ENCODE data around the gene PEX13.
"Not testable (repeated sequence)": the region's sequence is repeated elsewhere in the genome, so short reads cannot be mapped to it uniquely, and the experiment has no call there.

PEX13 gene

DNA sequence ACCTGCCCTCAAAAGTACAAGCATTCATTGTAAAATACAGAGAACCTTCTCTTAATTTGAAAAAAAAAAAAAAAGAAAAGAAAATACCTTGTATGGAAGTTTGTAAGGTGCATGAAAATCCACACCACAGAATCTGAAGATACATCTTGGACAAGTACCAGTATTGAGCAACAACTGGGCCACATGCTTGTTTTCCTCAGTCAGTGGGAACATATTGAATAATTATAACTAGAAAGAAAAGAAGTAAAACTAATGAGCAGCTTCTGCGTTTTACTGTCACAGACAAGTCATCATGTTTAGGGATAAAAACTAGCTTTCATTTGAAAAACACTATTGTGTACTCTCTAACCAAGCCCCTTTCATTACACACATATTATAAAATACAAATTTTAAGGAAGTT lies 5.8 kb upstream of the PEX13 start:
- DNase-seq, result no peak

- DNase-seq, result not testable (repeated sequence)
These were observed 5.2 kb upstream of the PEX13 start for GRCh38 chr2:61012303-61012702.

DNA sequence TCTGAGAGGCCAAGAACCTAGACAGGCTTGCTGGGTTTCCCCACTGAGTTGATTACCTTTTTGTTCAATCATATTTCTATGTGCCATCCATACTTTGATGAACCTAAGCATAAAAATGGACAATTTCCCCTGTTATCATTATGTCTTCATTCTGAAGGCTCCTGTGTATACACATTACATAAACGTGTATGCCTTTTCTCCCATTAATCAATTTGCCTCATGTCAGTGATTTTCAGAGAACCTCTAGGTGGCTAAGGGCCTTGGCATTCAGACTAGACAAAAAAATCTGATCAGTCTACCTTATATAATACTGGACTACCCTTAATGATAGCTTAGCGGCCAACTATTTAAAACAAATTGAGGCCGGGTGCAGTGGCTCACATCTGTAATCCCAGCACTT lies 4.1 kb upstream of the PEX13 start:
- no peak for DNase-seq

DNA sequence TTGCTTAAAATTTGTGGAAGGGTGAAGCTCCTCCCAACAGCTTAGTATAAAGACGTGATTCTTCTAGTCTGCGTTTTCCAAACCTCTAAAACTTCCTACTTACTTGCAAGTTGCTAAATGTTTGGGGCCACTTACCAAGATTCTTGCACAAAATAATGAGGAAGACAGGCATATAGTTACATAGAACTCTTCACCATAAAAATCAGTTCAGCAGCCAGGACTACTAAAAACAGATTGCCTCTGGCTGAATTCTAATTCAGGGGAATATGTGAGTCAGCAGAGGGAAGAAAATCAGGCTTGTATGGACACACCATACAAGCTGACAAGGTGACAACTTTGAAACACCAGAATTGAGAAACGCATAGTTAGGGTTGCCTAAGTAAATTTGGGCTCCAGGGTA lies 2.8 kb upstream of the PEX13 start:
- no peak for DNase-seq

GRCh38 chr2:61015976-61016375 lies 1.5 kb upstream of the PEX13 start:
- DNase-seq, result peak; percentile 13

- DNase-seq, result no peak
These were observed 1.0 kb upstream of the PEX13 start for GRCh38 chr2:61016392-61017002.

DNA sequence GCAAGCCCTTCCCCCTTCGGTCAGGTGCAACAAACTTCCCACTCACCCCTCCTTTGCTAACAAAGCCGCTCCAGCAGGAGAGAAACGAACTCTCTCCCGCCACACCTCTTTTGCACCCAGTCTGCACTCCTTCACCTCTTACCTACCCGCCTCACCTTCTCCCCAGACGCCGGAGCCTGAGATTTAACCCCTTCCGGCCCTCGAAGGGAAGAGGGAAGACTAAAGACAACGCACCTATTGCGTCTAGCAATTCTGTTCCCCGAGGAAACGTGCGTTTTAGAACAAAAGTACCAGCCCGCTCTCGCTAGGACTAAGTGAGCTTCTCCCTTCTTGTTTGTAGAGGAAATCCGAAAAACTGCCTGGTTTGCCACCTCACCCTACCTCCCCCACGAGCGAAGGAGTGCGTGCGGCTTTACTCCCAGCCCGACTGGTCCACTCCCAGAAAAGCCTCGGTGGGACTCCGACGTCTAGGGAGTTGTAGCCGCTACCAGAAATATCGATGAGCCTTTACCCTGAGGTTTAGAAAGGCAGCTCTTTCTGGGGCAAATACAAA lies 441 bp upstream of the PEX13 start:
- peak; percentile 95 for DNase-seq

DNA sequence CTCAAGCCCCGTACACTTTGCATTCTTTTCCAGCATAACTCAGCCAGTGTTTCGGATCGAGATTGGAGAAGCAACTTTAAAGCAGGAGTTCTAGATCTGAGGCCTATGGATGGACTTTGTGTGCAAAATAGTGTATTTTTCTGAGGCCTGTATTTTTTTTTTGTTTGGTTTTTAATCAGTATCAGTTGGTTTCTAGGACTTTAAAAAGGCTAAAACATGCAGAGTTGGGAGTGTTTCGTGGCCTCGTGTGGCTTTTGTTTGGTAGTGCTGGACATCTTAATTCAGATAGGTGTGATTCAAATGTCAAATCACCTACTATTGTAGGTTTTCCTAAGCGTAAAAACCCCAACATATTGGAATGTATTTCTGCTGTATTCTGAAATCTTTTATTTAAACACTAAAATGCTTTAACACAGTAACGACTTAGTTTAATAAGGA lies 817 bp downstream of the PEX13 start:
- DNase-seq, result no peak

GRCh38 chr2:61018798-61019197 lies 1.3 kb downstream of the PEX13 start:
- no peak for DNase-seq

GRCh38 chr2:61021228-61021660 lies 3.7 kb downstream of the PEX13 start:
- no peak for DNase-seq

GRCh38 chr2:61023670-61024069 lies 6.2 kb downstream of the PEX13 start:
- no peak for DNase-seq

DNA sequence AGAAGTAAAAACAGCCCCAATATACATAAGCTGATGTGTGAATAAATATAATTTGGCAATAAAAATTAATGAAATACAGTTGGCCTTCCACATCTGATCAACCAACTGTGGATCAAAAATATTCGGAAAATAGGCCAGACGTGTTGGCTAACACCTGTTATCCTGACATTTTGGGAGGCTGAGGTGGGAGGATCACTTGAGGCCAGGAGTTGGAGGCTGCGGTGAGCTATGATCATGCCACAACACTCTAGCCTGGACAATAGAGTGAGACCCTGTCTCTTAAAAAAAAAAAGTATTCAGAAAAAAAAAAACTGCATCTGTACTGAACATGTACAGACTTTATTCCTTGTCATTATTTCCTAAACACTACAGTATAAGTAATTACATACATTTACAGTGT lies 12.0 kb downstream of the PEX13 start:
- DNase-seq, result no peak

- not testable (repeated sequence) for DNase-seq
These were observed 17.1 kb downstream of the PEX13 start for GRCh38 chr2:61034592-61034991.

- not testable (repeated sequence) for DNase-seq
These were observed 19.1 kb downstream of the PEX13 start for GRCh38 chr2:61036643-61037042.

- no peak for DNase-seq
These were observed 25.3 kb downstream of the PEX13 start for GRCh38 chr2:61042807-61043206.

DNA sequence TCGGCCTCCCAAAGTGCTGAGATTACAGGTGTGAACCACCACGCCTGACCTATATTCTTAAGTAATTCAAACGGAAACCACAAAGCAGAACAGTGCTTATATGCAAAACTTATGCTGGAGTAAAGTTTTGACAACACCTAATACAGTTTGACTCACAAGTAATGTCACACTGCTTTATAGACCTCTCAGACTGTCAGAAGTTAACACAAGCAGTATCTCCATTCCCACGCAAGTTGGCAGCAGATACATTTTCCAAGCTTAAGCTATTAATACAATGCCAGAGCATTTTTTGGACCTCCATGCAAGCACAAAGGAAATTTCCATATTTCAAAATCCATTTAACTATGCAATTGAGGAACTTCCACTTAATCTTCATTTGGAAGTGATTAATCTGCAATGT lies 27.1 kb downstream of the PEX13 start:
- no peak for DNase-seq

GRCh38 chr2:61045226-61045625 lies 27.7 kb downstream of the PEX13 start:
- DNase-seq, result no peak

GRCh38 chr2:61045999-61046398 lies 28.5 kb downstream of the PEX13 start:
- no peak for DNase-seq

DNA sequence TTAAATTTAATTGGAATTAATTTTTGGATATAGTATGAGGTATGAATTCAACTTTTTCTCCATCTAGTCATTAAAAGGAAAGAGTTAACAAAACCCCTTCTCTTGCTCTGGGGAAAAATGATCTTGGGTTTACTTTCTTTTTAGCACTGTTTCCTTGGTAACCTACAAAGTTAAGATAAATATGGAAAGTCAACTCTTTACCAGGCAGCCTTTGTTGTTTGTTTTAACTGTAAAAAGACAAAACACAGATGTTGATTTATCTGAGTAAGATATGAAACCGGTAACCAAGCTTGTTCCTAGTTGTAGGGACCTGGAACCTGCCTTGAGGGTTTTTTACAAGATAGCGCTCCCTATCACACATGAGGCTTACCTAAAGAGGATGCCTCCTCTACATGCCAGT lies 38.0 kb downstream of the PEX13 start:
- peak; percentile 6 for DNase-seq

DNA sequence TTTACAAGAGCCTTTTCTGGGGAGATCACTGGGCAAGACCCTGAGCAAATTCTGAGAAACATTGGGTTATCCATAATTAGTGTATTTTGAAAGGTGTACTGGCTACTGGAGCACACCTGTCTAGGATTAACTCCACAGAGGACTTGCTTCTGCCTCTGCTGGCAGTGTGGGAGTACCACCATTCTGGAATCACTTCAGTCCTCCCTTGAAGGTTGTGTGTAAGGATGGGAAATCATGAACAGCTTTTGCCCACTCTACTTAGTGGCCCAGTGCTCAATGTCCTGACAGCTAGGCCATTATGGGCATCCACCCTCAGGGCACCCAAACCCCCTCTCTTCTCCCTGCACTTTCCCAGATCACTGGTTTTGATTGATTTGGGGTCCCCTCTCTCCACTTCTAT lies 40.0 kb downstream of the PEX13 start:
- no peak for DNase-seq

- no peak for DNase-seq
These were observed 41.9 kb downstream of the PEX13 start for GRCh38 chr2:61059382-61059781.

GRCh38 chr2:61065714-61066709 lies 48.5 kb downstream of the PEX13 start, which contains the start of gene SANBR:
Gene SANBR, plus strand, starts transcription at chr2:61065871. Its CDS starts 4,480 bp downstream, at chr2:61070351.
- DNase-seq, result peak; percentile 77

GRCh38 chr2:61074100-61074499 lies 56.6 kb downstream of the PEX13 start:
- DNase-seq, result no peak

DNA sequence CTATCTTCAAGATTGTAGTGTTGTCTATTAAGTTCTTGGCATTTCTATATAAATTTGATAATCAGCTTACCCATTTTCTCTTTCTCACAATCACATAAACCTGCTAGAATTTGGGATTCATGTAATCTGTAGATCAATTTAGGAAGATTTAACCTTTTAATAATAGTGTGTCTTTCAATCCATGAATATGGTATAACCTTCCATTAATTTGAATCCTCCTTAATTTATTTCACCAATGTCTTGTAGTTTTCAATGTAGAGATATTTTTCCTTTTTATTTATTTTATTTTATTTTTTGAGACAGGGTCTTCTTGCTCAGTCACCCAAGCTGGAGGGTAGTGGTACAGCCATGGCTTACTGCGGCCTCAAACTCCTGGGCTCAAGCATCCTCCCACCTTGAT lies 68.4 kb downstream of the PEX13 start:
- DNase-seq, result no peak

Data from eye (tissue), 1 donor.